CD14-positive monocyte (primary cell): ENCODE data around the gene CRAMP1. TPM values are rescaled to one million over a fixed set of nuclear protein-coding genes. Genes with fewer than 3 reads are reported as not detected.

ENCODE experiments used
- DNase-seq, 3 donors: peaks; one replicate each; pipeline ENCODE4 v3.0.0-alpha.2; 2011 to 2022
- H2AFZ ChIP-seq: 2 replicates; pipeline ENCODE4 v1.6.0; 2012; ENCODE audit warnings: mild to moderate bottlenecking, low read depth, low read length, inconsistent platforms; ENCODE audit not compliant: insufficient read depth, poor library complexity, severe bottlenecking
- H3K27ac ChIP-seq, 2 donors: 1 replicate in 1 of 2; 2 replicates in 1 of 2; pipeline ENCODE4 v1.5.1; 2012 to 2013; ENCODE audit warnings: low read length in 2 of 2, control low read depth in 1 of 2, inconsistent platforms in 1 of 2, low read depth in 1 of 2, mild to moderate bottlenecking in 1 of 2
- H3K27me3 ChIP-seq, 2 donors: one replicate each; pipeline versions ENCODE4 v1.6.0 to v1.6.1; 2011 to 2013; ENCODE audit warnings: low read length in 2 of 2; ENCODE audit not compliant: control insufficient read depth in 2 of 2, insufficient read depth in 2 of 2
- H3K36me3 ChIP-seq, 2 donors: replicated peaks in 1 of 2; 1 replicate in 1 of 2; 2 replicates in 1 of 2; pipeline versions ENCODE4 v1.5.1 to v1.6.1; 2012 to 2013; ENCODE audit warnings: low read length in 2 of 2, control low read depth in 1 of 2, inconsistent platforms in 1 of 2, mild to moderate bottlenecking in 1 of 2; ENCODE audit not compliant: insufficient read depth in 2 of 2, control insufficient read depth in 1 of 2
- H3K4me1 ChIP-seq, 2 donors: 1 replicate in 1 of 2; 2 replicates in 1 of 2; pipeline versions ENCODE4 v1.5.1 to v1.6.1; 2012 to 2013; ENCODE audit warnings: low read length in 2 of 2, control low read depth in 1 of 2, inconsistent platforms in 1 of 2, mild to moderate bottlenecking in 1 of 2, moderate library complexity in 1 of 2; ENCODE audit not compliant: insufficient read depth in 2 of 2, control insufficient read depth in 1 of 2
- H3K4me2 ChIP-seq: replicated peaks from 2 replicates; pipeline ENCODE3; 2012; ENCODE audit warnings: low read length, moderate library complexity, mild to moderate bottlenecking; ENCODE audit not compliant: poor library complexity, severe bottlenecking; ENCODE audit errors: extremely low read depth
- H3K4me3 ChIP-seq, 3 experiments: fragments of 200-600 bp in 1 of 3; sonication (generic) in 1 of 3; replicated peaks in 1 of 3; 1 replicate in 2 of 3; 2 replicates in 1 of 3; pipeline ENCODE4 v1.5.1; 2011 to 2013; ENCODE audit warnings: low read length in 3 of 3, mild to moderate bottlenecking in 3 of 3, control low read depth in 2 of 3, low read depth in 2 of 3, inconsistent platforms in 1 of 3, moderate library complexity in 1 of 3
- H3K79me2 ChIP-seq: 2 replicates; pipeline ENCODE4 v1.6.0; 2012; ENCODE audit warnings: mild to moderate bottlenecking, control low read depth, inconsistent platforms, low read length, moderate library complexity; ENCODE audit not compliant: insufficient read depth
- H3K9ac ChIP-seq: 2 replicates; pipeline ENCODE4 v1.6.0; 2017; ENCODE audit warnings: low read length, mild to moderate bottlenecking; ENCODE audit not compliant: insufficient read depth, poor library complexity, severe bottlenecking
- H3K9me3 ChIP-seq, 2 donors: replicated peaks in 1 of 2; 1 replicate in 1 of 2; 2 replicates in 1 of 2; pipeline versions ENCODE4 v1.5.1 to v1.6.1; 2012 to 2013; ENCODE audit warnings: low read length in 2 of 2, control low read depth in 1 of 2; ENCODE audit not compliant: control insufficient read depth in 1 of 2, insufficient read depth in 1 of 2
- H4K20me1 ChIP-seq: 2 replicates; pipeline ENCODE4 v1.6.0; 2012; ENCODE audit warnings: mild to moderate bottlenecking, low read length, control low read depth, moderate library complexity; ENCODE audit not compliant: insufficient read depth
- H3K27ac Mint-ChIP-seq, 7 donors: one replicate each; pipeline ENCODE4 v1.8.0; 2020; ENCODE audit warnings: mild to moderate bottlenecking in 7 of 7, mixed read lengths in 7 of 7, moderate library complexity in 6 of 7, inconsistent platforms in 2 of 7
- H3K27me3 Mint-ChIP-seq, 3 donors: one replicate each; pipeline ENCODE4 v1.8.0; 2021 to 2022; ENCODE audit warnings: low read depth in 3 of 3, mild to moderate bottlenecking in 3 of 3, mixed read lengths in 3 of 3, moderate library complexity in 3 of 3, inconsistent platforms in 1 of 3
- H3K36me3 Mint-ChIP-seq, 2 donors: one replicate each; pipeline ENCODE4 v1.8.0; 2020; ENCODE audit warnings: mixed read lengths in 2 of 2, inconsistent platforms in 1 of 2, mild to moderate bottlenecking in 1 of 2
- H3K4me1 Mint-ChIP-seq: one replicate; pipeline ENCODE4 v1.8.0; 2020; ENCODE audit warnings: mild to moderate bottlenecking, mixed read lengths
- H3K4me3 Mint-ChIP-seq, 2 donors: one replicate each; pipeline ENCODE4 v1.8.0; 2020; ENCODE audit warnings: mild to moderate bottlenecking in 2 of 2, mixed read lengths in 2 of 2, moderate library complexity in 1 of 2
- H3K9me3 Mint-ChIP-seq, 7 donors: one replicate each; pipeline ENCODE4 v1.8.0; 2020 to 2022; ENCODE audit warnings: mixed read lengths in 7 of 7, mild to moderate bottlenecking in 6 of 7, moderate library complexity in 6 of 7, inconsistent platforms in 2 of 7
- WGBS: methylation state at CpG from one replicate; pipeline ENCODE4 v1.1.5; 2013; ENCODE audit warnings: missing lambda C conversion rate; ENCODE audit not compliant: insufficient coverage; 5-methylcytosine and 5-hydroxymethylcytosine counted together
- intact Hi-C, 2 donors: fragments of 100-400 bp; cut with micrococcal nuclease; formaldehyde crosslinking; loops; one replicate each; pipeline versions ENCODE4 v1.15.0 to v1.15.1; 2023
- polyA plus RNA-seq, 3 donors: library from polyadenylated mRNA; depleted of rRNA in 1 of 3; unstranded in 2 of 3; stranded (reverse) in 1 of 3; fragments of 300-500 nt in 2 of 3; fragments of >200 nt in 1 of 3; fragmentation: Illumina TruSeq in 2 of 3; gene quantifications; 1 replicate in 2 of 3; 2 replicates in 1 of 3; pipeline ENCODE4 v1.2.3, GENCODE V29; 2012 to 2021
- TF ChIP-seq, protein P1 (sequence below): fragments of 200-600 bp; IDR thresholded peaks from one replicate; pipeline ENCODE4 v1.8.0; 2022; ENCODE audit warnings: antibody characterized with exemption, mild to moderate bottlenecking

The CRAMP1 gene
- polyA plus RNA-seq, 3 donors: 0.46 to 12.3 (median 1.0) TPM

GRCh38 chr16:1710811-1711507 lies 98.8 kb downstream of the CRAMP1 start:
- Histone ChIP-seq H3K79me2 (peaks cover 97% of the 10 kb centered on the region), H2AFZ (no peak overlapping the region), H3K9me3 (no peaks in the 10 kb centered on the region), H3K4me3 (no peak overlapping the region), H3K9ac (no peak overlapping the region), H3K4me2 (no peak overlapping the region), H4K20me1 (peaks cover 93% of the 10 kb centered on the region), H3K27me3 (no peaks in the 10 kb centered on the region), H3K36me3 (peaks cover 0 to 37% of the 10 kb centered on the region in 2 donors), H3K4me1 (peaks cover 29 to 34% of the 10 kb centered on the region in 2 donors), H3K27ac (peak overlapping the region in 1 of 2 donors; percentile 31)
- H3K4me1 Mint-ChIP-seq: peaks cover 55% of the 10 kb centered on the region
- TF ChIP-seq, protein P1, sequence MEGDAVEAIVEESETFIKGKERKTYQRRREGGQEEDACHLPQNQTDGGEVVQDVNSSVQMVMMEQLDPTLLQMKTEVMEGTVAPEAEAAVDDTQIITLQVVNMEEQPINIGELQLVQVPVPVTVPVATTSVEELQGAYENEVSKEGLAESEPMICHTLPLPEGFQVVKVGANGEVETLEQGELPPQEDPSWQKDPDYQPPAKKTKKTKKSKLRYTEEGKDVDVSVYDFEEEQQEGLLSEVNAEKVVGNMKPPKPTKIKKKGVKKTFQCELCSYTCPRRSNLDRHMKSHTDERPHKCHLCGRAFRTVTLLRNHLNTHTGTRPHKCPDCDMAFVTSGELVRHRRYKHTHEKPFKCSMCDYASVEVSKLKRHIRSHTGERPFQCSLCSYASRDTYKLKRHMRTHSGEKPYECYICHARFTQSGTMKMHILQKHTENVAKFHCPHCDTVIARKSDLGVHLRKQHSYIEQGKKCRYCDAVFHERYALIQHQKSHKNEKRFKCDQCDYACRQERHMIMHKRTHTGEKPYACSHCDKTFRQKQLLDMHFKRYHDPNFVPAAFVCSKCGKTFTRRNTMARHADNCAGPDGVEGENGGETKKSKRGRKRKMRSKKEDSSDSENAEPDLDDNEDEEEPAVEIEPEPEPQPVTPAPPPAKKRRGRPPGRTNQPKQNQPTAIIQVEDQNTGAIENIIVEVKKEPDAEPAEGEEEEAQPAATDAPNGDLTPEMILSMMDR: no peak
- peak overlapping the region in 2 of 7 donors; percentile 15 to 54 for H3K27ac Mint-ChIP-seq
- DNase-seq: no peak
- no peaks in the 10 kb centered on the region for H3K27me3 Mint-ChIP-seq
- intact Hi-C loops: no loop called here
- peaks cover 16 to 57% of the 10 kb centered on the region in 2 donors for H3K36me3 Mint-ChIP-seq
- 93% methylated on average over 10 of the region's 17 CpGs for WGBS
- peaks cover 0 to 2% (median 0%) of the 10 kb centered on the region in 7 donors for H3K9me3 Mint-ChIP-seq
- no peak overlapping the region for H3K4me3 Mint-ChIP-seq

DNA sequence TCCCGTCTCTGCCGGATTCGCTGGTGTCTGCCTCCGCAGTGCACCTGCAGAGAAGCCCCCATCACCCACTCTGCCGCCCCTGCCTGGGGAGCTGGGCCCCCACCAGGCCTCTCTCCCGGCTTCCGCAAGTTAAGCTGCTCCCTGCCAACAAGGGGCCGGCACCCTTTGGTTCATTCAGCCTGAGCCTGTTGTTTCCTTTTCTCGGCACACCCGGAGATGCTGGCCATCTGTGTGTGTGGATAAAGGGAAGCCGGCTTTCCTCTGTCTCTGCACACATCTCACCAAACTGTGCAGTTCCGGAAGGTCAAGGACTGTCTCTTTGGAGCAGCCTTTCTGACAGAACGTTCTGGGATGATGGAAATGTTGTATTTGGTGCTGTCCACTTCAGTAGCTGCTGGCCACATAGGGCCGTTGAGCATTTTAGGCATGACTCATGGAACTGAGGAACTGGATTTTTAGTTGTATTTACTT lies 100.7 kb downstream of the CRAMP1 start:
- H3K9me3 Mint-ChIP-seq: peaks cover 0 to 2% (median 0%) of the 10 kb centered on the region in 7 donors
- H3K36me3 Mint-ChIP-seq: peaks cover 15 to 64% of the 10 kb centered on the region in 2 donors
- peaks cover 0 to 41% of the 10 kb centered on the region in 2 donors for H3K36me3 ChIP-seq
- H3K27me3 ChIP-seq: no peaks in the 10 kb centered on the region
- peak overlapping the region in 5 of 7 donors; percentile 24 to 78 (median 38) for H3K27ac Mint-ChIP-seq
- H3K4me2 ChIP-seq: peak overlapping the region; percentile 55
- peaks cover 18 to 23% of the 10 kb centered on the region in 2 donors for H3K4me1 ChIP-seq
- intact Hi-C loops: no loop called here
- peak in 2 of 3 donors; percentile 18 to 35 for DNase-seq
- WGBS: 50% methylated on average over 10 of the region's 14 CpGs
- H3K9me3 ChIP-seq: no peaks in the 10 kb centered on the region
- H3K27ac ChIP-seq: peak overlapping the region; percentile 25 to 40
- peaks cover 99% of the 10 kb centered on the region for H3K79me2 ChIP-seq
- peak overlapping the region; percentile 1 for H3K9ac ChIP-seq
- peak overlapping the region; percentile 42 to 60 for H3K4me3 Mint-ChIP-seq
- TF ChIP-seq, protein P1: no peak
- H3K4me1 Mint-ChIP-seq: peaks cover 49% of the 10 kb centered on the region
- no peaks in the 10 kb centered on the region for H3K27me3 Mint-ChIP-seq
- peaks cover 82% of the 10 kb centered on the region for H4K20me1 ChIP-seq
- no peak overlapping the region for H2AFZ ChIP-seq
- H3K4me3 ChIP-seq: peak overlapping the region in 1 of 3 experiments; percentile 16
